Retinal pigment epithelial cell (primary cell): Measurements from ENCODE around the gene DCUN1D2.

ENCODE experiments used
- DNase-seq: peaks from one replicate; pipeline ENCODE4 v3.0.0-alpha.2; 2010; ENCODE audit warnings: low read depth
- H3K4me3 ChIP-seq: 2 replicates; pipeline ENCODE4 v1.5.1; 2011; ENCODE audit warnings: mild to moderate bottlenecking, low read length, control low read depth, moderate library complexity
- TF ChIP-seq, protein P1 (sequence below): conservative IDR thresholded peaks from 2 replicates; pipeline ENCODE4 v1.5.1; 2011; ENCODE audit warnings: low read depth, low read length, control low read depth, inconsistent platforms

DCUN1D2 gene

GRCh38 chr13:113489549-113490495, 689 bp downstream of the DCUN1D2 start:
- TF ChIP-seq, protein P1, sequence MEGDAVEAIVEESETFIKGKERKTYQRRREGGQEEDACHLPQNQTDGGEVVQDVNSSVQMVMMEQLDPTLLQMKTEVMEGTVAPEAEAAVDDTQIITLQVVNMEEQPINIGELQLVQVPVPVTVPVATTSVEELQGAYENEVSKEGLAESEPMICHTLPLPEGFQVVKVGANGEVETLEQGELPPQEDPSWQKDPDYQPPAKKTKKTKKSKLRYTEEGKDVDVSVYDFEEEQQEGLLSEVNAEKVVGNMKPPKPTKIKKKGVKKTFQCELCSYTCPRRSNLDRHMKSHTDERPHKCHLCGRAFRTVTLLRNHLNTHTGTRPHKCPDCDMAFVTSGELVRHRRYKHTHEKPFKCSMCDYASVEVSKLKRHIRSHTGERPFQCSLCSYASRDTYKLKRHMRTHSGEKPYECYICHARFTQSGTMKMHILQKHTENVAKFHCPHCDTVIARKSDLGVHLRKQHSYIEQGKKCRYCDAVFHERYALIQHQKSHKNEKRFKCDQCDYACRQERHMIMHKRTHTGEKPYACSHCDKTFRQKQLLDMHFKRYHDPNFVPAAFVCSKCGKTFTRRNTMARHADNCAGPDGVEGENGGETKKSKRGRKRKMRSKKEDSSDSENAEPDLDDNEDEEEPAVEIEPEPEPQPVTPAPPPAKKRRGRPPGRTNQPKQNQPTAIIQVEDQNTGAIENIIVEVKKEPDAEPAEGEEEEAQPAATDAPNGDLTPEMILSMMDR, result no peak
- DNase-seq, result no peak
- H3K4me3 ChIP-seq, result peak overlapping the region; percentile 68

DNA sequence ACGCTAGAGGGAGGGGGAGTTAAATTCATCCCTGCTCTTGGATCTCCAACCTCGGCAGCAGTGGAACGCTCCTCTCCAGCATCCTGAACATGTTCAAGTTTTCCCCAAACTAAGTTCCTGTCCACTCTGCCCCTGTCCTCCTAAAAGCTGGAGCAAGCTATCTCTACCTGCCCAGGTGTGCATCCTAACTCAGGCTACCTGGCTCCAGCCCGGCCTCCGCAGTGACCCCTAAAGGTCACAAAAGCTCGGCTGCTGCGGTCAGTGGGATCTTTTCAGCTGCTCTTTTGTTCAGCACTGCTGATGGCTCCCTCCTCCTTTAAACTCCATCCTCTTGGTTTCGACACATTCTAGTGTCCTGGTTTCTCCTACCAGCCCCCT, 1.4 kb downstream of the DCUN1D2 start:
- TF ChIP-seq, protein P1, result no peak
- DNase-seq, result no peak
- H3K4me3 ChIP-seq, result peak overlapping the region; percentile 68

GRCh38 chr13:113488283-113488682, 2.2 kb downstream of the DCUN1D2 start:
- TF ChIP-seq, protein P1, result no peak
- no peak overlapping the region for H3K4me3 ChIP-seq
- no peak for DNase-seq

GRCh38 chr13:113486698-113487097, 3.8 kb downstream of the DCUN1D2 start:
- no peak overlapping the region for H3K4me3 ChIP-seq
- DNase-seq, result no peak
- TF ChIP-seq, protein P1, result no peak

GRCh38 chr13:113485545-113485944, 5.0 kb downstream of the DCUN1D2 start:
- no peak for DNase-seq
- TF ChIP-seq, protein P1, result no peak
- no peak overlapping the region for H3K4me3 ChIP-seq

DNA sequence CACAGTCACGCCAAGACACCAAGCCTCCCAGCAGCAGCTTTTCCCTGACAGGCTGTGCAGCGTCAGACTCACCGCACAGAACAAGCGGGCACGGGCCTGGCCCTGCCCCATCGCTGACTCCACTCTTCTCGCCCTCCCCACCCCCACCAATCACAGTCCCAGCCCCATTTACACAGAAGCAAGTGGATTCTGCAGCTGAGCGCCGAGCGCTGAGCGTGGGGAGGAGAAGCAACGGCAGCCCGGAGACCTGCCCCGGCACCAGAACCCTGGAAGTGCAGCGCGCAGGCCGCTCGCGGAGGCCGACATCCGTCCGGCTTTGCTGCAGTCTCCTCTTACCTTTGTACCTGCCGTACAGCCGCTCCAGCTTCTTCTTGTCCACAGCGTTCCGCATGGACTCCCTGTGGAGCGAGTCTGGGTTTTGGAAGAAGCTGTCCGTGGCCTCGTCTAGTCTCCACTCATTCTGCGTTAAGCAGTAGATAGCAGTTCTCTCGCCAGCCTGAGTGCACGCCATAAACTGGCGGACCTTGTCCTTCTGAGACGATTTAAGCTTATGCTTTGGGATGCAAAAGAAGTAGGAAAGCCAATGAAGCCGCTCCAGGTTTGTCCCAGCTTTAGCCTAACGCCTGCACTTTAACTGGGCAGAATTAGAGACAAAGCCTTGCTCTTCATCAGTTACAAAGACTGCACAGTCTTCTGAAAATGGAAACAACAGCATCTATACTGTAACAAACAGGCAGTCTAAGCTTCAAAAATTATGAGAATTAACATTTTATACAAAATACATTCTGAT, 6.8 kb downstream of the DCUN1D2 start:
- H3K4me3 ChIP-seq, result peak overlapping the region; percentile 28
- TF ChIP-seq, protein P1, result no peak
- DNase-seq, result no peak

GRCh38 chr13:113483081-113483480, 7.4 kb downstream of the DCUN1D2 start:
- peak overlapping the region; percentile 28 for H3K4me3 ChIP-seq
- DNase-seq, result no peak
- TF ChIP-seq, protein P1, result no peak
